ENCODE results near the gene PLB1. TPM values are rescaled to one million over a fixed set of nuclear protein-coding genes. Genes with fewer than 3 reads are reported as not detected.

The PLB1 gene
- total RNA-seq, 2 donors from 2014 or later, result 1.0 to 12.9 TPM

DNA sequence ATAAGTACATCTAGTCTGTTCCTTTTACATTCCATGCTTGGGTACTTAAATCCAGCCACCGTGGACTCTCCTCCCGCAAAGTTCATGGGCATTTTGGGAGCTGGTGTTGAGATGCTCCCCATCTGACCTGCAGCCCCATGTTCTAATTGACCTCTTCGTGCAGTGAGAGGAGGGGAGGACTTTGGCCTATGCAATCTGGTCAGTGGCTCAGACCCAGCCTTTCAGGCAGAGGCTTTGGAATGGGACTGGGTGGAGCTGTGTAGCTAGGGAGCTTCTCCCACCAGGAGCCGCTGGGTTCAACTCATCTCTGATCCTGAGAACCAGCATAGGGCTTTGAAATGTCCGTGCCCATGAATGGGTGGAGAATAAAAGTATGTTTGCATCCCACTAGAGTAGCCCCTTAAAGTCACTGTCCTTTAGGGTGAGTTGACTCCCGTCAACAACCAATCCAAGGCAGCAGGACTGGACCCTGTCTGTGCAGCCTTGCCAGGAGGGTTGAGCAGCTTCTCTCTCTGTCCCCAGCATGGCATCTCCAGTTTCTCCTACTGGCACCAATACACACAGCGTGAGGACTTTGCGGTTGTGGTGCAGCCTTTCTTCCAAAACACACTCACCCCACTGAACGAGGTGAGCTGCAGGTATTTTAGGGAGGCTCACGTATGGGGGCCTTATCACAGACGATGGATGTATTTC lies 135.8 kb downstream of the PLB1 start:
- H3K27ac ChIP-seq, result no peak overlapping the region

DNA sequence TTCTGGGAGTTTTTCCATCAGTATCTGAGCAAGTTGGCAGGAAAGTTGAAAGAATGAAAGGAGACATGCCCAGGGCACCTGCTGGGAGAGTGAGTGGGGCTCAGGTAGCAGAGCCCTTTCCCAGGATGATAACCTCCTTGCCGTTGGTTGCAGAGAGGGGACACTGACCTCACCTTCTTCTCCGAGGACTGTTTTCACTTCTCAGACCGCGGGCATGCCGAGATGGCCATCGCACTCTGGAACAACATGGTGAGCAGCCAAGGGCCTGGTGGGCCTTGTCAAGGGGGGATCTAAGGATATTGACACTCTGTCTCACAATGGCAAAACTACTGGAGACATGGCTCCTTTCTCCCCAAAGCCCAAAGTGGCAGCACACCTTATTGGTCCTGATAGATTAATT lies 136.9 kb downstream of the PLB1 start:
- ATAC-seq, result no peak
- H3K9me3 ChIP-seq, result no peaks in the 10 kb centered on the region
- no peak overlapping the region for H3K27ac ChIP-seq
- peaks cover 51% of the 10 kb centered on the region for H3K4me1 ChIP-seq
- no peaks in the 10 kb centered on the region for H3K36me3 ChIP-seq (replicated peaks in 1 of 2; ENCODE audit: insufficient read depth in 1 of 2, low read depth in 2 of 2)
- no peak overlapping the region for H3K4me3 ChIP-seq
- intact Hi-C loops (cut with DNase I), result no loop called here
- no peak for TF ChIP-seq POLR2A (IDR thresholded peaks at IDR 0.05)
- TF ChIP-seq, protein P1, sequence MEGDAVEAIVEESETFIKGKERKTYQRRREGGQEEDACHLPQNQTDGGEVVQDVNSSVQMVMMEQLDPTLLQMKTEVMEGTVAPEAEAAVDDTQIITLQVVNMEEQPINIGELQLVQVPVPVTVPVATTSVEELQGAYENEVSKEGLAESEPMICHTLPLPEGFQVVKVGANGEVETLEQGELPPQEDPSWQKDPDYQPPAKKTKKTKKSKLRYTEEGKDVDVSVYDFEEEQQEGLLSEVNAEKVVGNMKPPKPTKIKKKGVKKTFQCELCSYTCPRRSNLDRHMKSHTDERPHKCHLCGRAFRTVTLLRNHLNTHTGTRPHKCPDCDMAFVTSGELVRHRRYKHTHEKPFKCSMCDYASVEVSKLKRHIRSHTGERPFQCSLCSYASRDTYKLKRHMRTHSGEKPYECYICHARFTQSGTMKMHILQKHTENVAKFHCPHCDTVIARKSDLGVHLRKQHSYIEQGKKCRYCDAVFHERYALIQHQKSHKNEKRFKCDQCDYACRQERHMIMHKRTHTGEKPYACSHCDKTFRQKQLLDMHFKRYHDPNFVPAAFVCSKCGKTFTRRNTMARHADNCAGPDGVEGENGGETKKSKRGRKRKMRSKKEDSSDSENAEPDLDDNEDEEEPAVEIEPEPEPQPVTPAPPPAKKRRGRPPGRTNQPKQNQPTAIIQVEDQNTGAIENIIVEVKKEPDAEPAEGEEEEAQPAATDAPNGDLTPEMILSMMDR (IDR thresholded peaks at IDR 0.05), result no peak
- DNase-seq, result no peak
- 93 to 94% methylated on average over 5 to 6 of the region's 6 CpGs for WGBS, 2 donors
- no peaks in the 10 kb centered on the region for H3K27me3 ChIP-seq

More for the DNA sequence above, 135.8 kb downstream of the PLB1 start:
- TF ChIP-seq POLR2A (IDR thresholded peaks at IDR 0.05), result no peak
- TF ChIP-seq, protein P1 (IDR thresholded peaks at IDR 0.05), result no peak
- ATAC-seq (no peak), DNase-seq (no peak)
- H3K9me3 ChIP-seq, result no peaks in the 10 kb centered on the region
- no peaks in the 10 kb centered on the region for H3K36me3 ChIP-seq (replicated peaks in 1 of 2; ENCODE audit: insufficient read depth in 1 of 2, low read depth in 2 of 2)
- intact Hi-C loops (cut with DNase I), result no loop called here
- 86 to 89% methylated on average over 11 of the region's 11 CpGs for WGBS, 2 donors
- H3K4me1 ChIP-seq, result peaks cover 62% of the 10 kb centered on the region
- H3K27me3 ChIP-seq, result no peaks in the 10 kb centered on the region
- no peak overlapping the region for H3K4me3 ChIP-seq

DNA sequence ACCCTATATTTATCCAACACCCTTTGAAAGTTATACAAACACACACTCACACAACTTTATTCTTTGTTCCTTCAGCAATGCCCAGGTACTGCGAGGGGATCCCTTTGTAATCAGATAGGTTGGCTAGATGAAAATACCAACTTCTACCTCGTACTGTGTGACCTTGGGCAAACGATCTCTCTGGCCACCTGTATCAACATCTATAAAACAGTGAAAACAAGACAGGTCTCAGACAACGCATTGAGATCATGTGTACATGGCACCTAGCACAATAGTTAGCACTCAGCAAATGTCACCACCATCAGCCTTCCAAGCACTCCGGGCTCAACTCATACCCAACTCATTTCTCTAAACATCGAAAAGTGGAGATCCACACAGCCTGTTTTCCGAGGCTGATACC lies 137.3 kb downstream of the PLB1 start:
- 39 to 54% methylated on average over 7 of the region's 7 CpGs for WGBS, 2 donors
- no peaks in the 10 kb centered on the region for H3K36me3 ChIP-seq (replicated peaks in 1 of 2; ENCODE audit: insufficient read depth in 1 of 2, low read depth in 2 of 2)
- no peak for TF ChIP-seq POLR2A (IDR thresholded peaks at IDR 0.05)
- TF ChIP-seq, protein P1 (IDR thresholded peaks at IDR 0.05), result no peak
- H3K9me3 ChIP-seq, result no peaks in the 10 kb centered on the region
- H3K4me1 ChIP-seq, result peaks cover 47% of the 10 kb centered on the region
- no peak overlapping the region for H3K4me3 ChIP-seq
- intact Hi-C loops (cut with DNase I), result no loop called here
- ATAC-seq (no peak), DNase-seq (no peak)
- no peaks in the 10 kb centered on the region for H3K27me3 ChIP-seq
- no peak overlapping the region for H3K27ac ChIP-seq

DNA sequence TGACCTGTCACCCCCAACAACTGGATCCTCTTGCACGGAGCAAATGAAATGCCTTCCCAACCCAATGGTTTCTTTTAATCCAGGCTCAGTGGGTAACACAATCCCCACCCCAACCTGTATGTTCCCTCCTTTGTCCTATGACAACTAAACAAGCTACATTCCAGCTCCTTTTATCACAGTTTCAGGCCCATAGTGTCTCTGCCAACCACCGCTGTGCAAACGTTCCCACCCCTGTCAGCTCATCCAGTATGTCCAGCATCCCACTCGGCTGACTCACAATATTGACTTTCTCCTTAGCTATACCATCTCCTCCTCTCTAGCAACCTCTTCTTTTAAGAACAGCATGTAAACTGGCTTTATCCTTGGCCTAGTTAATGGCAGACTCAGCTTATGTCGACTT lies 137.9 kb downstream of the PLB1 start:
- ATAC-seq (no peak), DNase-seq (no peak)
- intact Hi-C loops (cut with DNase I), result no loop called here
- TF ChIP-seq, protein P1 (IDR thresholded peaks at IDR 0.05), result no peak
- no peak for TF ChIP-seq POLR2A (IDR thresholded peaks at IDR 0.05)
- WGBS, 2 donors, result 75 to 76% methylated on average over 5 of the region's 5 CpGs
- no peaks in the 10 kb centered on the region for H3K36me3 ChIP-seq (replicated peaks in 1 of 2; ENCODE audit: insufficient read depth in 1 of 2, low read depth in 2 of 2)
- no peaks in the 10 kb centered on the region for H3K9me3 ChIP-seq
- H3K27me3 ChIP-seq, result no peaks in the 10 kb centered on the region
- no peak overlapping the region for H3K4me3 ChIP-seq
- no peak overlapping the region for H3K27ac ChIP-seq
- peaks cover 41% of the 10 kb centered on the region for H3K4me1 ChIP-seq

DNA sequence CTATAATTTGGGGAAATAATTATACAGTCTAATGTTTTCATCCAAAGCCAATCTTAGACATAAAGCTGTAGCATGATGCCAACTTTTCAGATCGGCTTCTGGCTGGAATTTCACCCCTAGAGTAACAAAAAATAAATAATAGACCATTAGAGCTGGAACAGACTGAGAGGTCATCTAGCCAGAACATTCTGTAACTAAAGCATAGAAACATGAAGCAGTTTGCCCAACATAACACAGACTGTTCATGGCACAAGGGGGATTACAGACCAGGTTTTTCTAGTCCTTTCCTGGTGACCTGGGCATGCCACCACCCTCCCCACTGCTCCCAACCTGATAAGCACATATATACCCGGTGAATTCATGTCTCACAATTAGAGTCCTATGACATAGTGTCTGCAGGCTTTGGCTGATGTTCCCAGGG lies 139.3 kb downstream of the PLB1 start:
- H3K4me3 ChIP-seq, result no peak overlapping the region
- no peaks in the 10 kb centered on the region for H3K36me3 ChIP-seq (replicated peaks in 1 of 2; ENCODE audit: insufficient read depth in 1 of 2, low read depth in 2 of 2)
- ATAC-seq (peak; percentile 79), DNase-seq (peak in 3 of 4 donors; percentile 51 to 68 (median 54))
- TF ChIP-seq, protein P1 (IDR thresholded peaks at IDR 0.05), result no peak
- no peak for TF ChIP-seq POLR2A (IDR thresholded peaks at IDR 0.05)
- H3K9me3 ChIP-seq, result no peaks in the 10 kb centered on the region
- H3K27me3 ChIP-seq, result no peaks in the 10 kb centered on the region
- H3K27ac ChIP-seq, result peak overlapping the region; percentile 21 to 78 (median 74)
- 10 to 33% methylated on average over 2 of the region's 2 CpGs for WGBS, 2 donors
- H3K4me1 ChIP-seq, result peaks cover 36% of the 10 kb centered on the region
- intact Hi-C loops (cut with DNase I), result no loop called here
